CD14-positive monocyte (primary cell): Measurements from ENCODE around the gene EIF1. TPM values are rescaled to one million over a fixed set of nuclear protein-coding genes. Genes with fewer than 3 reads are reported as not detected.

Source experiments
- DNase-seq, 3 donors: peaks; one replicate each; pipeline ENCODE4 v3.0.0-alpha.2; 2011 to 2022
- H2AFZ ChIP-seq: 2 replicates; pipeline ENCODE4 v1.6.0; 2012; ENCODE audit warnings: mild to moderate bottlenecking, low read depth, low read length, inconsistent platforms; ENCODE audit not compliant: insufficient read depth, poor library complexity, severe bottlenecking
- H3K27ac ChIP-seq, 2 donors: 1 replicate in 1 of 2; 2 replicates in 1 of 2; pipeline ENCODE4 v1.5.1; 2012 to 2013; ENCODE audit warnings: low read length in 2 of 2, control low read depth in 1 of 2, inconsistent platforms in 1 of 2, low read depth in 1 of 2, mild to moderate bottlenecking in 1 of 2
- H3K27me3 ChIP-seq, 2 donors: one replicate each; pipeline versions ENCODE4 v1.6.0 to v1.6.1; 2011 to 2013; ENCODE audit warnings: low read length in 2 of 2; ENCODE audit not compliant: control insufficient read depth in 2 of 2, insufficient read depth in 2 of 2
- H3K36me3 ChIP-seq, 2 donors: replicated peaks in 1 of 2; 1 replicate in 1 of 2; 2 replicates in 1 of 2; pipeline versions ENCODE4 v1.5.1 to v1.6.1; 2012 to 2013; ENCODE audit warnings: low read length in 2 of 2, control low read depth in 1 of 2, inconsistent platforms in 1 of 2, mild to moderate bottlenecking in 1 of 2; ENCODE audit not compliant: insufficient read depth in 2 of 2, control insufficient read depth in 1 of 2
- H3K4me1 ChIP-seq, 2 donors: 1 replicate in 1 of 2; 2 replicates in 1 of 2; pipeline versions ENCODE4 v1.5.1 to v1.6.1; 2012 to 2013; ENCODE audit warnings: low read length in 2 of 2, control low read depth in 1 of 2, inconsistent platforms in 1 of 2, mild to moderate bottlenecking in 1 of 2, moderate library complexity in 1 of 2; ENCODE audit not compliant: insufficient read depth in 2 of 2, control insufficient read depth in 1 of 2
- H3K4me2 ChIP-seq: replicated peaks from 2 replicates; pipeline ENCODE3; 2012; ENCODE audit warnings: low read length, moderate library complexity, mild to moderate bottlenecking; ENCODE audit not compliant: poor library complexity, severe bottlenecking; ENCODE audit errors: extremely low read depth
- H3K4me3 ChIP-seq, 3 experiments: fragments of 200-600 bp in 1 of 3; sonication (generic) in 1 of 3; replicated peaks in 1 of 3; 1 replicate in 2 of 3; 2 replicates in 1 of 3; pipeline ENCODE4 v1.5.1; 2011 to 2013; ENCODE audit warnings: low read length in 3 of 3, mild to moderate bottlenecking in 3 of 3, control low read depth in 2 of 3, low read depth in 2 of 3, inconsistent platforms in 1 of 3, moderate library complexity in 1 of 3
- H3K79me2 ChIP-seq: 2 replicates; pipeline ENCODE4 v1.6.0; 2012; ENCODE audit warnings: mild to moderate bottlenecking, control low read depth, inconsistent platforms, low read length, moderate library complexity; ENCODE audit not compliant: insufficient read depth
- H3K9ac ChIP-seq: 2 replicates; pipeline ENCODE4 v1.6.0; 2017; ENCODE audit warnings: low read length, mild to moderate bottlenecking; ENCODE audit not compliant: insufficient read depth, poor library complexity, severe bottlenecking
- H3K9me3 ChIP-seq, 2 donors: replicated peaks in 1 of 2; 1 replicate in 1 of 2; 2 replicates in 1 of 2; pipeline versions ENCODE4 v1.5.1 to v1.6.1; 2012 to 2013; ENCODE audit warnings: low read length in 2 of 2, control low read depth in 1 of 2; ENCODE audit not compliant: control insufficient read depth in 1 of 2, insufficient read depth in 1 of 2
- H4K20me1 ChIP-seq: 2 replicates; pipeline ENCODE4 v1.6.0; 2012; ENCODE audit warnings: mild to moderate bottlenecking, low read length, control low read depth, moderate library complexity; ENCODE audit not compliant: insufficient read depth
- H3K27ac Mint-ChIP-seq, 7 donors: one replicate each; pipeline ENCODE4 v1.8.0; 2020; ENCODE audit warnings: mild to moderate bottlenecking in 7 of 7, mixed read lengths in 7 of 7, moderate library complexity in 6 of 7, inconsistent platforms in 2 of 7
- H3K27me3 Mint-ChIP-seq, 3 donors: one replicate each; pipeline ENCODE4 v1.8.0; 2021 to 2022; ENCODE audit warnings: low read depth in 3 of 3, mild to moderate bottlenecking in 3 of 3, mixed read lengths in 3 of 3, moderate library complexity in 3 of 3, inconsistent platforms in 1 of 3
- H3K36me3 Mint-ChIP-seq, 2 donors: one replicate each; pipeline ENCODE4 v1.8.0; 2020; ENCODE audit warnings: mixed read lengths in 2 of 2, inconsistent platforms in 1 of 2, mild to moderate bottlenecking in 1 of 2
- H3K4me1 Mint-ChIP-seq: one replicate; pipeline ENCODE4 v1.8.0; 2020; ENCODE audit warnings: mild to moderate bottlenecking, mixed read lengths
- H3K4me3 Mint-ChIP-seq, 2 donors: one replicate each; pipeline ENCODE4 v1.8.0; 2020; ENCODE audit warnings: mild to moderate bottlenecking in 2 of 2, mixed read lengths in 2 of 2, moderate library complexity in 1 of 2
- H3K9me3 Mint-ChIP-seq, 7 donors: one replicate each; pipeline ENCODE4 v1.8.0; 2020 to 2022; ENCODE audit warnings: mixed read lengths in 7 of 7, mild to moderate bottlenecking in 6 of 7, moderate library complexity in 6 of 7, inconsistent platforms in 2 of 7
- WGBS: methylation state at CpG from one replicate; pipeline ENCODE4 v1.1.5; 2013; ENCODE audit warnings: missing lambda C conversion rate; ENCODE audit not compliant: insufficient coverage; 5-methylcytosine and 5-hydroxymethylcytosine counted together
- intact Hi-C, 2 donors: fragments of 100-400 bp; cut with micrococcal nuclease; formaldehyde crosslinking; loops; one replicate each; pipeline versions ENCODE4 v1.15.0 to v1.15.1; 2023
- polyA plus RNA-seq, 3 donors: library from polyadenylated mRNA; depleted of rRNA in 1 of 3; unstranded in 2 of 3; stranded (reverse) in 1 of 3; fragments of 300-500 nt in 2 of 3; fragments of >200 nt in 1 of 3; fragmentation: Illumina TruSeq in 2 of 3; gene quantifications; 1 replicate in 2 of 3; 2 replicates in 1 of 3; pipeline ENCODE4 v1.2.3, GENCODE V29; 2012 to 2021
- TF ChIP-seq, protein P1 (sequence below): fragments of 200-600 bp; IDR thresholded peaks from one replicate; pipeline ENCODE4 v1.8.0; 2022; ENCODE audit warnings: antibody characterized with exemption, mild to moderate bottlenecking

EIF1 gene
- polyA plus RNA-seq, 3 donors = 1,176 to 1,536 (median 1,425) TPM

DNA sequence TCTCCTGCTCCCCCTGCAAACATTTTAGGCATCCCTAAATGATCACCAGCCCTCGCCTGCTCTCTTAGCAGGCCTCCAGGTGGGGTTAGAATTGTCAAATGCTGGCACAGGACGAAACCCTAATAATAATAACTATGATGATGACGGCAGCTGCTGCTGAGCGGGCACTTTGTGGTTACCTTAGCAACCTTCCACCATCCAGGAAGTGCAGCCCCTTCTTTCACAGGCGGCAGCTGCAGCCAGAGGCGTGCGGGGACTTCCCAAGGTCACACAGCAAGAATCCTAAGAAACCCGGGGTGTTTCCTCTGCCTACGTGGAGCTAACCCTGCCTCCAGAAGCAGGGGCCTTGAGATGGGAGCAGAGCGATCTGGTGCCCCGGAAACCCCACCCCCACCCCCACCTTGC is 22.4 kb upstream of the EIF1 start:
- peak; percentile 30 to 86 (median 47) for DNase-seq
- 0% methylated on average over 8 of the region's 11 CpGs for WGBS
- H3K4me3 Mint-ChIP-seq = peak overlapping the region; percentile 81 to 93
- H3K79me2 ChIP-seq = no peaks in the 10 kb centered on the region
- H3K9me3 ChIP-seq = no peaks in the 10 kb centered on the region
- peaks cover 16 to 18% (median 17%) of the 10 kb centered on the region in 3 donors for H3K27me3 Mint-ChIP-seq
- H3K36me3 ChIP-seq = no peaks in the 10 kb centered on the region
- peaks cover 32% of the 10 kb centered on the region for H3K4me1 Mint-ChIP-seq
- peak overlapping the region; percentile 87 for H3K4me2 ChIP-seq
- peaks cover 0 to 2% (median 0%) of the 10 kb centered on the region in 7 donors for H3K9me3 Mint-ChIP-seq
- peak overlapping the region; percentile 96 for H2AFZ ChIP-seq
- no peaks in the 10 kb centered on the region for H4K20me1 ChIP-seq
- H3K4me1 ChIP-seq = peaks cover 33 to 36% of the 10 kb centered on the region in 2 donors
- peak overlapping the region; percentile 56 for H3K9ac ChIP-seq
- peak overlapping the region; percentile 18 to 73 (median 43) for H3K4me3 ChIP-seq
- H3K27me3 ChIP-seq = no peaks in the 10 kb centered on the region
- intact Hi-C loops = loop anchor here (5.0 to 10.0 kb wide), 3 partner anchors 171 to 849 kb away; no protein-coding TSS in a partner anchor
- peak overlapping the region; percentile 34 to 47 for H3K27ac ChIP-seq
- TF ChIP-seq, protein P1, sequence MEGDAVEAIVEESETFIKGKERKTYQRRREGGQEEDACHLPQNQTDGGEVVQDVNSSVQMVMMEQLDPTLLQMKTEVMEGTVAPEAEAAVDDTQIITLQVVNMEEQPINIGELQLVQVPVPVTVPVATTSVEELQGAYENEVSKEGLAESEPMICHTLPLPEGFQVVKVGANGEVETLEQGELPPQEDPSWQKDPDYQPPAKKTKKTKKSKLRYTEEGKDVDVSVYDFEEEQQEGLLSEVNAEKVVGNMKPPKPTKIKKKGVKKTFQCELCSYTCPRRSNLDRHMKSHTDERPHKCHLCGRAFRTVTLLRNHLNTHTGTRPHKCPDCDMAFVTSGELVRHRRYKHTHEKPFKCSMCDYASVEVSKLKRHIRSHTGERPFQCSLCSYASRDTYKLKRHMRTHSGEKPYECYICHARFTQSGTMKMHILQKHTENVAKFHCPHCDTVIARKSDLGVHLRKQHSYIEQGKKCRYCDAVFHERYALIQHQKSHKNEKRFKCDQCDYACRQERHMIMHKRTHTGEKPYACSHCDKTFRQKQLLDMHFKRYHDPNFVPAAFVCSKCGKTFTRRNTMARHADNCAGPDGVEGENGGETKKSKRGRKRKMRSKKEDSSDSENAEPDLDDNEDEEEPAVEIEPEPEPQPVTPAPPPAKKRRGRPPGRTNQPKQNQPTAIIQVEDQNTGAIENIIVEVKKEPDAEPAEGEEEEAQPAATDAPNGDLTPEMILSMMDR = peak; percentile 43
- H3K36me3 Mint-ChIP-seq = no peaks in the 10 kb centered on the region
- H3K27ac Mint-ChIP-seq = peak overlapping the region; percentile 68 to 93 (median 87)

DNA sequence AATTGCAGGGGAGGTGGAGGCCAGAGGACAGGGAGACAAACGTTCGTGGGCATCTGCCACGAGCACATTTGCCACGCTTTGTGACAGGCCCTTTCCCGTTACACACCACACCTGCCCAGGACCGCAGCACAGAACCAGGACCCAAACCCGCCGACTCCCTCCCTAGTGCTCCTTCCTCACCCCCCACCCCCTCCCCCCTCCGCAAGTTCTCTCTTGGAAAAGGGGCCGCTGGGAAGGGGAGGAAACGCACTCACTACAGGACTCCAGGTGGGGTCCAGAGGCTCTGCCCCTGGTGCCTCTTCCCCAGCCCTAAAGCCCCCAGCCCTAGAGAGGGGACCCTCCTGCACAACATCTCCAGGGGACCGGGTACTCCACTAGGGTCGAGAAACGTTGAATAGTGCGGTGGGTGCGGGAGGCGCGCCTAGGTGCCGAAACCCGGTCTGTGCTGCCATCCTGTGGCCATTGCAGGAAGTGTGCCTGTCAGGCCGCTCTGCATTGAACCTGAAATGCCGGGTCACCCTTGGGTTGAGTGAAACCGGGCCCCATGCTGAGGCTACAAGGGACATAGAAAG is 21.9 kb upstream of the EIF1 start:
- peaks cover 0 to 2% (median 0%) of the 10 kb centered on the region in 7 donors for H3K9me3 Mint-ChIP-seq
- peak overlapping the region; percentile 96 for H2AFZ ChIP-seq
- H3K27ac Mint-ChIP-seq = peak overlapping the region; percentile 20 to 93 (median 91)
- H3K27ac ChIP-seq = peak overlapping the region; percentile 34 to 68
- intact Hi-C loops = loop anchor here (5.0 to 10.0 kb wide), 3 partner anchors 172 to 849 kb away; no protein-coding TSS in a partner anchor
- no peaks in the 10 kb centered on the region for H3K9me3 ChIP-seq
- peaks cover 33 to 36% of the 10 kb centered on the region in 2 donors for H3K4me1 ChIP-seq
- H3K4me1 Mint-ChIP-seq = peaks cover 32% of the 10 kb centered on the region
- H3K36me3 Mint-ChIP-seq = no peaks in the 10 kb centered on the region
- peak overlapping the region; percentile 87 for H3K4me2 ChIP-seq
- H3K4me3 Mint-ChIP-seq = peak overlapping the region; percentile 81 to 93
- H3K79me2 ChIP-seq = no peaks in the 10 kb centered on the region
- no peaks in the 10 kb centered on the region for H3K27me3 ChIP-seq
- H3K36me3 ChIP-seq = no peaks in the 10 kb centered on the region
- no peaks in the 10 kb centered on the region for H4K20me1 ChIP-seq
- 0% methylated on average over 11 of the region's 23 CpGs for WGBS
- H3K4me3 ChIP-seq = peak overlapping the region; percentile 18 to 73 (median 43)
- TF ChIP-seq, protein P1 = peak; percentile 89
- peak; percentile 73 to 81 (median 79) for DNase-seq
- peaks cover 16 to 17% (median 17%) of the 10 kb centered on the region in 3 donors for H3K27me3 Mint-ChIP-seq
- peak overlapping the region; percentile 56 for H3K9ac ChIP-seq
